ENCODE results near the gene SPSB2. TPM values are rescaled to one million over a fixed set of nuclear protein-coding genes. Genes with fewer than 3 reads are reported as not detected.
A peak's percentile ranks its signal among the peaks of the same experiment; 100 is the strongest.

SPSB2 gene
- total and polyA plus RNA-seq, 2 donors (not counting 1 experiment from before 2014, with no cell fraction given): 9.4 to 16.0 TPM

GRCh38 chr12:6851921-6852650 lies 21.0 kb downstream of the SPSB2 start, which contains the start of gene USP5:
Gene USP5 (plus strand): TSS chr12:6852150. CDS start chr12:6852180, 30 bp downstream.
- WGBS (ENCODE audit: insufficient coverage): under 1% methylated on average over 65 of the region's 65 CpGs
- Histone ChIP-seq H3K9me3 (ENCODE audit: control extremely low read depth in 1 of 3, control insufficient read depth in 2 of 3, insufficient read depth in 1 of 3, low read length in 2 of 3) (no peaks in the 10 kb centered on the region), H3K4me1 (ENCODE audit: control insufficient read depth in 2 of 2, insufficient read depth in 2 of 2, low read length in 2 of 2) (peaks cover 6 to 23% of the 10 kb centered on the region in 2 donors), H3K4me3 (ENCODE audit: control extremely low read depth in 1 of 5, extremely low read depth in 1 of 5, insufficient read depth in 1 of 5, low read depth in 2 of 5, low read length in 4 of 5) (peak within 1 kb of the TSS; percentile 85 to 98 (median 92)), H3K4me2 (replicated peaks; ENCODE audit: low read depth, low read length, poor library complexity, severe bottlenecking) (peak within 1 kb of the TSS; percentile 87), H3K36me3 (replicated peaks in 1 of 2; ENCODE audit: control extremely low read depth in 1 of 2, control insufficient read depth in 1 of 2, extremely low read depth in 1 of 2, insufficient read depth in 2 of 2, low read length in 1 of 2) (peaks cover 0 to 25% of the 10 kb centered on the region in 2 experiments), H3K79me2 (ENCODE audit: control insufficient read depth, insufficient read depth, low read length) (peaks cover 39% of the 10 kb centered on the region), H2AFZ (ENCODE audit: insufficient read depth, low read depth, low read length, poor library complexity, severe bottlenecking) (peak within 1 kb of the TSS; percentile 80), H3K27me3 (replicated peaks in 1 of 4; ENCODE audit: control extremely low read depth in 1 of 4, control insufficient read depth in 3 of 4, insufficient read depth in 4 of 4, low read length in 3 of 4) (no peaks in the 10 kb centered on the region), H4K20me1 (ENCODE audit: control insufficient read depth, insufficient read depth, low read length, poor library complexity, severe bottlenecking) (peaks cover 5% of the 10 kb centered on the region), H3K27ac (ENCODE audit: low read length in 2 of 2) (peak within 1 kb of the TSS; percentile 91), H3K9ac (ENCODE audit: low read length) (peak within 1 kb of the TSS; percentile 87)
- Mint-ChIP-seq H3K4me3 (peak within 1 kb of the TSS; percentile 92), H3K27me3 (no peaks in the 10 kb centered on the region), H3K27ac (peak within 1 kb of the TSS; percentile 93), H3K4me1 (peaks cover 23% of the 10 kb centered on the region), H3K9me3 (ENCODE audit: insufficient read depth) (no peaks in the 10 kb centered on the region)
- intact Hi-C loops (cut with micrococcal nuclease): loop anchor here (1.0 to 5.0 kb wide), 12 partner anchors 15 to 295 kb away; partner anchors contain the start of genes CHD4, COPS7A, IFFO1 and LPCAT3
- ChIA-PET POLR2A (interaction anchor here (0.5 to 5.3 kb wide), 22 partner anchors 9 to 382 kb away, joined by 3 to 49 read pairs (median 4); partner anchors contain the start of genes C12orf57, COPS7A, LPCAT3 and LRRC23), CTCF (interaction anchor here (0.8 to 6.7 kb wide), 18 partner anchors 9 to 314 kb away, joined by 3 to 136 read pairs (median 4); partner anchors contain the start of genes C1RL, COPS7A, GNB3 and MLF2)
- ATAC-seq (ENCODE audit: low read depth) (peak; percentile 76), DNase-seq (peak; percentile 100)
- no peak for TF ChIP-seq EZH2 (IDR thresholded peaks at IDR 0.05; ENCODE audit: borderline replicate concordance, insufficient read depth, low read depth, low read length, poor library complexity, severe bottlenecking)
- TF ChIP-seq CTCF (IDR thresholded peaks at IDR 0.05): no peak

Data from B cell (primary cell).